AG08396 (cell line): ENCODE results near the gene ST8SIA5.

Experiments used
- DNase-seq: peaks from one replicate; pipeline ENCODE4 v3.0.0; 2012; ENCODE audit warnings: low spot score, mixed read lengths

ST8SIA5 gene

GRCh38 chr18:46738491-46738890 lies 18.4 kb downstream of the ST8SIA5 start:
- DNase-seq: no peak

- DNase-seq: no peak
These were observed 20.1 kb downstream of the ST8SIA5 start for GRCh38 chr18:46736736-46737135.

GRCh38 chr18:46736135-46736534 lies 20.7 kb downstream of the ST8SIA5 start:
- DNase-seq: no peak

GRCh38 chr18:46734981-46735380 lies 21.9 kb downstream of the ST8SIA5 start:
- no peak for DNase-seq

- no peak for DNase-seq
These were observed 23.0 kb downstream of the ST8SIA5 start for GRCh38 chr18:46733872-46734271.

GRCh38 chr18:46732801-46733200 lies 24.1 kb downstream of the ST8SIA5 start:
- no peak for DNase-seq

GRCh38 chr18:46732201-46732600 lies 24.7 kb downstream of the ST8SIA5 start:
- DNase-seq: no peak

- DNase-seq: no peak
These were observed 25.5 kb downstream of the ST8SIA5 start for GRCh38 chr18:46731316-46731715.

- DNase-seq: no peak
These were observed 28.5 kb downstream of the ST8SIA5 start for GRCh38 chr18:46728219-46728930.

GRCh38 chr18:46727177-46727576 lies 29.7 kb downstream of the ST8SIA5 start:
- no peak for DNase-seq

GRCh38 chr18:46725310-46725709 lies 31.5 kb downstream of the ST8SIA5 start:
- no peak for DNase-seq

- DNase-seq: no peak
These were observed 32.9 kb downstream of the ST8SIA5 start for GRCh38 chr18:46723856-46724415.

GRCh38 chr18:46722051-46722450 lies 34.8 kb downstream of the ST8SIA5 start:
- DNase-seq: no peak

- no peak for DNase-seq
These were observed 35.5 kb downstream of the ST8SIA5 start for GRCh38 chr18:46721331-46721730.

GRCh38 chr18:46720521-46720920 lies 36.3 kb downstream of the ST8SIA5 start:
- DNase-seq: peak; percentile 39

- DNase-seq: no peak
These were observed 36.8 kb downstream of the ST8SIA5 start for GRCh38 chr18:46720092-46720491.

GRCh38 chr18:46719388-46719787 lies 37.5 kb downstream of the ST8SIA5 start:
- no peak for DNase-seq

GRCh38 chr18:46718501-46719341 lies 38.1 kb downstream of the ST8SIA5 start:
- DNase-seq: peak; percentile 61

GRCh38 chr18:46716827-46717226 lies 40.0 kb downstream of the ST8SIA5 start:
- no peak for DNase-seq

GRCh38 chr18:46716336-46716735 lies 40.5 kb downstream of the ST8SIA5 start:
- no peak for DNase-seq

GRCh38 chr18:46715062-46715461 lies 41.8 kb downstream of the ST8SIA5 start:
- no peak for DNase-seq

GRCh38 chr18:46712406-46712805 lies 44.4 kb downstream of the ST8SIA5 start:
- peak; percentile 73 for DNase-seq

- DNase-seq: no peak
These were observed 45.4 kb downstream of the ST8SIA5 start for GRCh38 chr18:46711444-46711863.
